Measurements from ENCODE around the gene ANKRD34C. TPM values are rescaled to one million over a fixed set of nuclear protein-coding genes. Genes with fewer than 3 reads are reported as not detected.
"Not testable (repeated sequence)": the region's sequence is repeated elsewhere in the genome, so short reads cannot be mapped to it uniquely, and the experiment has no call there.

ANKRD34C gene
- total RNA-seq, 2 donors from 2014 or later = not detected

DNA sequence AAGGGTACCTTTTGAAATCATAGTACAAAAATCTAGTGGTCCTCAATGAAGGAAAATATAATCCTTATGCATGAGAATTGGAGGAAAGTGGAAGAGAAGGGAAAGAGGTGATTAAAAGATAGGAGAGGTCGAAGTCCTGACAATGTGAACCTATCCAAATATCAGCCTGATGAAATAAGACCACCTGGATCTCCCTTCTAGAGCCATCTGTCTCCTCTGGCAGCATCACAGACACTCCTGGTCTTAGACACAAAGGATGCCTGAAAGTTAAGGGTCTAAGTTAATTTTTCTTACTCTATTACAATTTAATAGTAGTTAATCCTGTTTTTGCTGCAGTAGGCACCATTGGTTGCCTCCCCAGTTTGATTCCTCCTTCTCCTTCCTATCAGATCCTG lies 17.3 kb downstream of the ANKRD34C start:
- ATAC-seq (no peak), DNase-seq (ENCODE audit: low spot score in 2 of 2) (no peak)
- Mint-ChIP-seq H3K36me3 (no peaks in the 10 kb centered on the region), H3K27ac (no peak overlapping the region), H3K9me3 (no peaks in the 10 kb centered on the region)

DNA sequence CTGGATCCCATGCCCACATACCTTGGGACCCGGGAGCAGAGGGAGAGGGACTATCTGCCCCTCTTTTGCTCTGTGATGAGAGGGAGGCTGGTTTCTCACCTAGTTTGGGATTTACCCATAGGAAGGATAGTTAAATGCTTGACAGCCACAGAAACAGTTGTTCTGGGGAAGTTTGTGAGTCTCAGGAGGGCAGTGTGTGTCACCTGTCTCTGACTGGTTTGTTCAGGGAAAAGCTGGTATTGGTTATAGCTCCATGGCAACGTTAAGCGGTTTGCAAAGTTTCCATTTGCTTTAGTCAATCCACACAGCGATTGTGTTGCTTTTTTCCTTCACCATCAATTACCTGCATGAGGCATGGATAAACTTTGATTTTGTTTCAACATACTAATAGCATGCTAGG lies 24.7 kb downstream of the ANKRD34C start:
- Mint-ChIP-seq H3K27ac (no peak overlapping the region), H3K36me3 (no peaks in the 10 kb centered on the region), H3K9me3 (no peaks in the 10 kb centered on the region)
- DNase-seq (ENCODE audit: low spot score in 2 of 2) (no peak), ATAC-seq (no peak)

- Mint-ChIP-seq H3K27ac (no peak overlapping the region), H3K9me3 (no peaks in the 10 kb centered on the region), H3K36me3 (peaks cover 13 to 15% of the 10 kb centered on the region in 2 donors)
- ATAC-seq (no peak), DNase-seq (ENCODE audit: low spot score in 2 of 2) (no peak)
Measured at GRCh38 chr15:79308874-79309273, 26.4 kb downstream of the ANKRD34C start.

DNA sequence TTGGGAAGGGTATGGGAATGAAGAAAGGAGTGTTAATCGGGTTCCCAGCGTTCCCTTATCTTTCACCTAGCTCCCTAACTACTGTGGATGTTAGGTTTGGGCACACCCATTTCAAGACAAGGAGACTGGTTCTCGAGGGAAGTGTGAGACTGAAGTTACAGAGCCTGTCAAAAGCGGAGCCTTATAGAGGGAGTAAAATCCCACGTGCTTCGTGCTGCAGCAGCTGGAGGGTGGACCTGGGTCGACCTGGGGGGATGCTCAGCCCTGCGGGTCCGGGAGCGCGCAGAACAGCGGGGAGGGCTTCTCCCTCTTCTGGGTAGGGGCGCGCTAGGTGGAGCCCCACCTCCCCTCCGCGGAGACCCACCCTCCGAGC lies 28.1 kb downstream of the ANKRD34C start:
- DNase-seq (ENCODE audit: low spot score in 2 of 2) = no peak
- Mint-ChIP-seq H3K36me3 (peaks cover 25 to 29% of the 10 kb centered on the region in 2 donors), H3K27ac (peak overlapping the region; percentile 36 to 88)

GRCh38 chr15:79310985-79311900 lies 28.7 kb downstream of the ANKRD34C start, which contains the start of gene TMED3:
Gene TMED3, plus strand, starts transcription at chr15:79311112. Its CDS starts 138 bp downstream, at chr15:79311250.
- Mint-ChIP-seq H3K9me3 (no peaks in the 10 kb centered on the region), H3K36me3 (peaks cover 32 to 36% of the 10 kb centered on the region in 2 donors), H3K27ac (peak within 1 kb of the TSS; percentile 86 to 88)
- ATAC-seq = peak; percentile 95 to 99
- peak; percentile 82 to 87 for DNase-seq (ENCODE audit: low spot score in 2 of 2)

More for the DNA sequence above, 28.1 kb downstream of the ANKRD34C start:
- ATAC-seq = peak; percentile 44 to 70
- H3K9me3 Mint-ChIP-seq = no peaks in the 10 kb centered on the region

DNA sequence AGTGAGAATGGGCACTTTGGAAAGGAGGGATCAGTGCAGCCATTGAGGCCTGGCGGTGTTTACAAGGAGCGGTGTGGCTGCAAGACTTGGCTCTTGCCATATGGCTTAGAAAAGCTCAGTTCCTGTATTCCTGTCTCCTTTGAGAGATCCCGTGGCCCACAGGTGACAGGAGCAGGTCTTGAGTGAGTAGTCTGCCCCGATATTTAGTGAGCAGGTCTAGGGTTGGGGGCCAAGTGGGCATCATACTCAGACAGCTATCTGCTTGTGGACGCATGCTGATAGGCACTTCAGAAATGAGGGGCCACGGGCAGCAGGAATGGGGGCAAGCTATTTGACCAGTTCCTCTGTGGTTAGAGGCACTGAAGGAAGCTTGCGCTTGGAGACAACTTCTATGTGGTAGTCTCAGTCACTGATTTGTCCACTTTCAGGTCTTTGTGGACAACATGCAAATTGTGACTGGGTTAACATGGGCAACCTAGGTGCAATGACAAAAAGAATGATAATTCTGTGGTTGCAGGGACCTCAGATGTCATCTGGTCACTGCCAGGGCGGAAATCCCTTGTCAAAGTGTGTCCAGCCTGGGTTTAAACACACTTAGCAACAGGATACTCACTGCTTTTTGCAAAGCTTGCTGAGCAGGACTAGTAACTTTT lies 29.5 kb downstream of the ANKRD34C start:
- Mint-ChIP-seq H3K9me3 (no peaks in the 10 kb centered on the region), H3K27ac (peak overlapping the region; percentile 86 to 88), H3K36me3 (peaks cover 40 to 44% of the 10 kb centered on the region in 2 donors)
- DNase-seq (ENCODE audit: low spot score in 2 of 2) (no peak), ATAC-seq (no peak)

GRCh38 chr15:79314186-79314585 lies 31.7 kb downstream of the ANKRD34C start:
- peaks cover 61 to 64% of the 10 kb centered on the region in 2 donors for H3K36me3 Mint-ChIP-seq
- peak overlapping the region in 1 of 2 donors; percentile 15 for H3K27ac Mint-ChIP-seq
- ATAC-seq = no peak
- H3K9me3 Mint-ChIP-seq = no peaks in the 10 kb centered on the region
- DNase-seq (ENCODE audit: low spot score in 2 of 2) = no peak

DNA sequence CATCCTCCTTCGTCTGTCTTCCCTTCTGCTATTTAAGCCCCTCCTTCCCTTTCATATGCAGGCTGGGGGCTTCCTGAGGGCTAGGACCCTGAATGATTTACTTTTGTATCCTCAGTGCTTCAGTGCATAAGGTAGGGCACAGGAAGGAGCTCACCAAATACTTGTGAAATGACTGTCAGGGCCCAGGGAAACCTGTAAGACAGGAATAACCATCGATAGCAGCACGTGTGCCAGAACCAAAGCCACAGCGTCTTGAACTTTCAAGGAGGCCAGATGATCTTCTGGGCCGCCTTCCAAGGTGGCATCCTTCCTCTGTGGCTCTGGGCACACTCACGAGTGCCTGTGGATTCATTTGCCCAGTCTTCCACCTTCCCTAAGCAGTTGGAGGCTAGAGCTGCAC lies 32.3 kb downstream of the ANKRD34C start:
- Mint-ChIP-seq H3K36me3 (peaks cover 66 to 70% of the 10 kb centered on the region in 2 donors), H3K9me3 (no peaks in the 10 kb centered on the region), H3K27ac (peak overlapping the region in 1 of 2 donors; percentile 15)
- no peak for DNase-seq (ENCODE audit: low spot score in 2 of 2)
- no peak for ATAC-seq

DNA sequence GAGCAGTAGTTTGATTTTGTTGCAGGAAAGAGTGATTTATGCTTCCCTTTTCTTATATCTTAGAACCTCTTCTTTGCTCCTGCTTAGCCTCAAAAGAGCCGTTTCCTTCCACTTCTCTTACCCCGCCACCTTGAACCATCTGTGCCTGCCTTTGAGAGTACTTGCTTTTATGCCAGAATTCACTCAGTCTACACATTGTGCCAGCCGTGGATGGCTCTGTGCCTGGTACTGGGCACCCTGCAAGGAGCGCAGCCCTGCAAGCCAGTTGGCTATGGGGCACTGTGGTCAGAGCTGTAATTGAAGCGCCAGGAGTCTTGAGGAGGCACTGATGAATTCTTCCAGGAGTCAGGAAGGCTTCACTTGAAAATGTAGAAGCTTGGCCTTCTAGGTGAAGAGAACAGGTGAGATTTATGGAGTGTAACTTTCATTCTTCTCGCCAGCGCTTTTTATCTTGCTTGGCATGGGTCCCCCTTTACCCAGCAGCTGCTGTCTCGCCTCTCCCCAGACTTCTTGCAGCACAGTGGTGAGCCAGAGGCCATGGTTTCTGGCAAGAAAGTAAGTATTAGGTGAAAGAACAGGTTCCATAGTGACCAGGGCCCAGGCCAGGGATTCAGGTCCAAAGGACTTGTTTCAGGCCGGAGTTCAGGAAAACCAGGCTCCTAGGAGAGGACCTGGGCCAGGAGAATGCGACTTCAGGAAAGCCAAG lies 33.3 kb downstream of the ANKRD34C start:
- DNase-seq (ENCODE audit: low spot score in 2 of 2) (no peak), ATAC-seq (no peak)
- Mint-ChIP-seq H3K9me3 (no peaks in the 10 kb centered on the region), H3K36me3 (peaks cover 66 to 70% of the 10 kb centered on the region in 2 donors), H3K27ac (peak overlapping the region in 1 of 2 donors; percentile 24)

DNA sequence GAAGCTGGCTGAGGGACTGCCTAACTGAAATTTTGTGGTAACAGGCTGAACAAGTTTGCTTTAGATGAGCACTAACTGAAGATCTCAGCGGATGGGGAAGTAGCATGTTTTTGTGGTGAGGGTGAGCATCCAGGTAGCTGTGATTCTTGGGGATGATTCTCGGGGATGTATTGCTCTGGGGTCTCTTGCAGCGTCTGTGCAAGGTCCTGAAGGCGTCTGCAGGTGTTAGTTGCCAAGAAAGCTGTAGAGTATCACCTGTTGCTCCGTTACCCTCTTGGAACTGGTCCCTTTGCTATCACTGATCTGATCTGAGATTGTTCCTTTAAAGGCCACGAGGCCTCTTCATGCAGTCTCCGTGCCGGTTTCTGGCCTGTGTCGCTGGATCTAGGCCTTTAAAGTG lies 34.3 kb downstream of the ANKRD34C start:
- Mint-ChIP-seq H3K9me3 (no peaks in the 10 kb centered on the region), H3K27ac (no peak overlapping the region), H3K36me3 (peaks cover 71 to 73% of the 10 kb centered on the region in 2 donors)
- ATAC-seq = no peak
- DNase-seq (ENCODE audit: low spot score in 2 of 2) = no peak

DNA sequence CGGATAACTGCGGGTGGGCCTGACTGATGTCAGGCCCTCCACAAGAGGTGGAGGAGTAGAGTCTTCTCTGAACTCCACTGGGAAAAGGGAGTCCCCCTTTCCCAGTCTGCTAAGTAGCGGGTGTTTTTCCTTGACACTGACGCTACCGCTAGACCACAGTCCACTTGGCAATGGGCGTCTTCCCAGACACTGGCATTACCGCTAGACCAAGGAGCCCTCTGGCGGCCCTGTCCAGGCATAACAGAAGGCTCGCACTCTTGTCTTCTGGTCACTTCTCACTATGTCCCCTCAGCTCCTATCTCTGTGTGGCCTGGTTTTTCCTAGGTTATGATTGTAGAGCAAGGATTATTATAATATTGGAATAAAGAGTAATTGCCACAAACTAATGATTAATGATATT lies 37.5 kb downstream of the ANKRD34C start:
- H3K36me3 Mint-ChIP-seq = peaks cover 60 to 71% of the 10 kb centered on the region in 2 donors
- not testable (repeated sequence) for ATAC-seq; H3K9me3 Mint-ChIP-seq; DNase-seq (ENCODE audit: low spot score in 2 of 2); H3K27ac Mint-ChIP-seq

- Mint-ChIP-seq H3K27ac (peak overlapping the region; percentile 20 to 53), H3K36me3 (peaks cover 42 to 63% of the 10 kb centered on the region in 2 donors), H3K9me3 (no peaks in the 10 kb centered on the region)
- no peak for ATAC-seq
- no peak for DNase-seq (ENCODE audit: low spot score in 2 of 2)
Measured at GRCh38 chr15:79321876-79322275, 39.4 kb downstream of the ANKRD34C start.

DNA sequence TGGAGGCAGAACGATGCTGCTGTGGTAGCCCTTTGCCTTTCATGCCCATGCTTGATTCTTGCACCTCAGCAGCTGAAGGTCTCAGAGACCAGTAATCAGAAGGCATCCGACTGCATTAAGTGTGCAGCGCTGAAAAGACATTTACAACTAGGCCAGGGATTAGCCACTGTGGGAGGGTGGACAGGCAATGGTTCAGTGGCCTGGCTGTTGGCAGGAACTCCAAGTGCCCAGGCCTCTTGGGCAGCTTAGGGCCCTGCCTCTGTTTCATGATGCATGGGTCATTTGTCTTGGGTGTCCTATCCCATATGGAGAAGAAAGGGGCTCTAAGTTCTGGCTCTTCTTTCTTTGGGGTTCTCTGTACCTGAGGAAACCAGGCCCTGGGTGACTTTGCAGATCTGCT lies 39.8 kb downstream of the ANKRD34C start:
- no peaks in the 10 kb centered on the region for H3K9me3 Mint-ChIP-seq
- ATAC-seq (no peak), DNase-seq (ENCODE audit: low spot score in 2 of 2) (no peak)
- peak overlapping the region; percentile 20 to 53 for H3K27ac Mint-ChIP-seq
- peaks cover 38 to 59% of the 10 kb centered on the region in 2 donors for H3K36me3 Mint-ChIP-seq

- Mint-ChIP-seq H3K36me3 (peaks cover 32 to 53% of the 10 kb centered on the region in 2 donors), H3K27ac (no peak overlapping the region), H3K9me3 (no peaks in the 10 kb centered on the region)
- ATAC-seq = no peak
- DNase-seq (ENCODE audit: low spot score in 2 of 2) = no peak
Measured at GRCh38 chr15:79322945-79323344, 40.4 kb downstream of the ANKRD34C start.

DNA sequence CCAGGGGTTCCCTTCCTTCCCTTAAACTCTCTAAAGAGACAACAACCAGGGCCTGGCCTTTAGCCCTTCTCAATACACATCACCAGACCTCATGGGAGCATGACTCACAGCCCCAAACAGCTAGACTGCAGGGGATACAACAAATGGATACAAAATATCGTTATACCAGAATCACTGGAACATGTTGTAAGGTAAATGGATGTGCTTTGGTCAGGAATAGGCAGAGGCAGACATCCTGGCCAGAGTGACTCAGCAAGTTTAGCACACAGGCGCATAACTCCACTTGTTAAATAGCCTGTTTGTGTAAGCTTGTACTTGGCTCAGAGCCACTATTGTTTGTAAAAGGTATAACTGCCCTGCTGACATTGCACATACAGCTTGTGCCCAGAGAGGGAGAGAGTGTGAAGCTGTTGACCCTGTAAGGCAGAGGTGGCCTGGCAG lies 46.7 kb downstream of the ANKRD34C start:
- H3K27ac Mint-ChIP-seq = peak overlapping the region in 1 of 2 donors; percentile 69
- H3K36me3 Mint-ChIP-seq = peaks cover 0 to 16% of the 10 kb centered on the region in 2 donors
- H3K9me3 Mint-ChIP-seq = no peaks in the 10 kb centered on the region
- ATAC-seq (no peak), DNase-seq (ENCODE audit: low spot score in 2 of 2) (no peak)
